Dedifferentiated amniotic fluid mesenchymal stem cell (primary cell): Measurements from ENCODE around the gene TIMP1.
"Not testable (repeated sequence)": the region's sequence is repeated elsewhere in the genome, so short reads cannot be mapped to it uniquely, and the experiment has no call there.

Experiments used
- DNase-seq: peaks from one replicate; pipeline ENCODE4 v3.0.0-alpha.2; 2016; ENCODE audit errors: extremely low spot score

The TIMP1 gene

DNA sequence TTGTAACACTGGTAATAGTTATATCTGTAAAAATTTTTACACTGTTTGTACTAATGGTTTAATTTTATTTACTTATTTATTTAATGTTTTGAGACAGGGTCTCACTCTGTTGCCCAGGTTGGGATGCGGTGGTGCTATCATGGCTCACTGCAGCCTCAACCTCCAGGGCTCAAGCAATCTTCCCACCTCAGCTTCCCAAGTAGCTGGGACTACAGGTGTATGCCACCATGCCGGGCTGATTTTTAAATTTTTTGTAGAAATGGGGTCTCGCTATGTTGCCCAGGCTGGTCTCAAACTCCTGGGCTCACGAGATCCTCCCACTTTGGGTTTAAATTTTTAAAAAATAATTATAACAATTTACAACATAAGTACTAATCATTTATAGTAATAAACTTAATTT is 20.9 kb downstream of the TIMP1 start:
- DNase-seq, result not testable (repeated sequence)

DNA sequence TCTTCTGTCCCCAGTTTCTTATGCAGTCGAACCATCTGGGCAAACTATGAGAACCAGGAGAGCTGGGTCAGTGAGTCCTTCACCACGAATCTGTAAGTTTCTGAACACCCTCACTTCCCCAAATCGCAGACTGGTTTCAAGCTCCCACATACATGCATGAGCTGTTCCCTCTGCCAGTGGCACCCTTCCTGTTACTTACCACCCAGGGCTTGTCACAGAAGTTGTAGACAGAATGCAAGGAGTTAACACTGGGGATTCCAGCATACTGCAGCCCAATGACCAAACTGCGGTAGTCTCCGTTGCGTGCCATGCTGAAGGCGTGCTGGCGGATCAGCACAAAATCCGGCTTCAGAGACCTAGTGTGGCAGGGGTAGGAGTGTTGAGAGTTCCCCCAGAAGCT is 22.8 kb downstream of the TIMP1 start:
- no peak for DNase-seq

DNA sequence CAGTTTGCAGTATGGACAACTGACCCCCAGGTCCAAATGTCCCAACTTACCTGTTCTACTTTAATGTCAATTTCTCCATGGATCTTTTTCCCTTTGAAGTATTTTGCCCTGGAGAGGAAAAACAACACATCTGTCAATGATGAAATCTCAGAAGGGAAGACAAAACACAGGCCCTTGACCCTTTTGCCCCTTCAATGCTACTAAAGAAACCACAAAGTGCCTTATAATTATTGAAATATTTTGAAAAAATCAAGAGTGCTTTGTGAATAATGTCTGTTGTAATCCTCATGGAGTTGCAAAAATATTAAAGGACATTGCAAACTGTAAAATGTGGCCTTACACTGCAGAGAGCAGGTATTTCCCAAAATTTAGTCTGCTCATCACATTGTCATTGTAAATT is 24.9 kb downstream of the TIMP1 start:
- no peak for DNase-seq

DNA sequence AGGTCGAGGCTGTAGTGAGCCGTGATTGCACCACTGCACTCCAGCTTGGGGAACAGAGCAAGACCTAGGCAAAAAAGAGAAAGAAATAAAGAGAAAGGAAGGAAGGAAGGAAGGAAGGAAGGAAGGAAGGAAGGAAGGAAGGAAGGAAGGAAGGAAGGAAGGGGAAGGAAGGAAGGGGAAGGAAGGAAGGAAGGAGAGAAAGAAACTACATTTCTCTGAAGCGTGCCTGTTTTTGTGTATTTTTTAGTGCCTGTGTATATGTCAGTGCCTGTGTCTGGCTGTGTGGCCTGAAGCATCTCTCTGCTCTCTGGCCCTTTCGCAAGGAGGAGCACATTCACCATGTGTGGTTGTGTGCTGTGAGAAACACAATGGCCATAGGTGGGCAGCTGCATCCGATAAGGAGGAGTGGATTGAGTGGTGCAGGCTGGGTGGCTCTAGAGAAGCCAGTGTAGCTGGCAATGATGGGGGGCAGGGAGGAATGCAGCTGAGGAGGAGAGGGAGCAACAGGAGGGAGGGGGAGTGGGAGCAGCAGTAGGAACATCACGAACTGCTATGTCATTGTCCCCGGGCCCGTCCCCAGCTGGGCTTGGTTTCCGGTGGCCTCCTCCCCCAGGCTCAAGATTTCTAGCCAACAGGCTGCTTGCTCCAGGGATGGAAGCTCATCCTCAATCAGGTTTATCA is 26.0 kb downstream of the TIMP1 start:
- no peak for DNase-seq

DNA sequence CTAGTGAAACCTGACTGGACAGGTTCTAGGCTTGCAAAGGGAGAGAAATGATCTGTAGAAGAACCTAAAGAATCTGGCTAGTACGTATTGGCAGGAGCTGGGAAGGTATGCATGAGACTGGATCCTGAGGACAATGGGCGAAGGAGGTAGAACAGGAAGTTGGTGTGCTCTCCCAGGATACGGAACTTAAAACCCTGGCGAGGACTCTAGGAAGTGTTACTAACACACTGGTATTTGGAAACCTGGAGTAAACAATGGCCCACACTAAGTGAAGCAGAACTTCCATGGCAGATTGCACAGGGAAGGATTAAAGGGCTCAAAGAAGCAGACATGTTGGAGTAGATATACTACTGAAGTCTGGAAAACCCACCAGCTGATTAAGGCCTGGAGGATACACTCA is 28.3 kb downstream of the TIMP1 start:
- DNase-seq, result no peak

- DNase-seq, result no peak
Observed at GRCh38 chrX:47611489-47611888, 29.3 kb downstream of the TIMP1 start.

- no peak for DNase-seq
Observed at GRCh38 chrX:47611926-47612325, 29.7 kb downstream of the TIMP1 start.

DNA sequence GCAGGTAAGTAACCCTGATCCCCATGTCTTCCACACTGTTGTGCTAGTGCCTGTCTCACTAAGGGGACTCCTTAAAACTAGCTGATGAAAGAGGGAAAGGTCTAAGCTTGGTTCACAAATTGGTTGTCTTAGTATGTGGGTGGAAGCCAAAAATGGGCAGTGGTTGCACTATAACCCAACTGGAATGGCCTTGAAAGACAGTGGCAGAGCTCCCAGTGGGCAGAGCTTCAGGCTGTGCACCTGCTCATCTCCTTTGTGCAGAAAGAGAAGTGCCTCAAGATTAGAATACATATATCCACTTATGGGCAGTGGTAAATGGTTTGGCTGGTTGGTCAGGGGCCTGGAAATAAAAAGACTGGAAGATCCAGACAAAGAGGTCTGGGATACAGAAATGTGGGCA is 30.2 kb downstream of the TIMP1 start:
- DNase-seq, result no peak

GRCh38 chrX:47613082-47613481 is 30.8 kb downstream of the TIMP1 start:
- DNase-seq, result no peak

GRCh38 chrX:47614618-47615017 is 32.4 kb downstream of the TIMP1 start:
- no peak for DNase-seq

DNA sequence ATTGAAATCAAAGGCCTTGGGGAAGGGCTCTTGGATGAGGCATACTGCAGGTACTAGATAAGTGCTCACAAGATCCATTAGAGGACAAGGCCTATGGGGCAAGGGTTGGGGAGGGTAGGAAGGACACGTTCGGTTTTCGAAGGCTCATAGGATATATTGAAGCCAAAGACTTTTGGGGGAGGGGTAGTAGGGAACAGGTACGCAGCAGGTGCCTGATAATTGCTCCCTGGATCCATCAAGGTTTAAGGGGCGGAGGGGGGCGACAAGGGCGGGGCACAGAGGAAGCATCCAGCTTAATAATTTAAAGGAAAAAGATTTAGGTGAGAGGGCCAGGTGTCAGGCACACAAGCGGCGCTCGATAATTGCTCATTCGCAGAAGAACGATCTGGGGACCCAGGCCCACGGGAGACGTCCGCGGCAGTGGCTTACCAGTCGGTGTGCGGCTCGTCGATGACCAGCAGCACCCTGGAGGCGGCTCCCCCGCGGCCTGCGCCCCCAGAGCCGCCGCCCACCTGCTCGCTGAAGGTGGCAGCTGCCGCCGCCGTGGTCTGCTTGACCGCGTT is 36.8 kb downstream of the TIMP1 start:
- DNase-seq, result no peak

- DNase-seq, result no peak
Observed at GRCh38 chrX:47619486-47620302, 37.5 kb downstream of the TIMP1 start, which contains the start of gene SYN1. Gene SYN1, minus strand, starts transcription at chrX:47619857. Its CDS starts 129 bp downstream, at chrX:47619728.

- DNase-seq, result no peak
Observed at GRCh38 chrX:47620303-47620685, 38.1 kb downstream of the TIMP1 start.

GRCh38 chrX:47621851-47622250 is 39.6 kb downstream of the TIMP1 start:
- no peak for DNase-seq

- peak; percentile 31 for DNase-seq
Observed at GRCh38 chrX:47623540-47624027, 41.3 kb downstream of the TIMP1 start.

GRCh38 chrX:47625365-47625764 is 43.1 kb downstream of the TIMP1 start:
- DNase-seq, result no peak

GRCh38 chrX:47628982-47629381 is 46.7 kb downstream of the TIMP1 start:
- DNase-seq, result no peak

DNA sequence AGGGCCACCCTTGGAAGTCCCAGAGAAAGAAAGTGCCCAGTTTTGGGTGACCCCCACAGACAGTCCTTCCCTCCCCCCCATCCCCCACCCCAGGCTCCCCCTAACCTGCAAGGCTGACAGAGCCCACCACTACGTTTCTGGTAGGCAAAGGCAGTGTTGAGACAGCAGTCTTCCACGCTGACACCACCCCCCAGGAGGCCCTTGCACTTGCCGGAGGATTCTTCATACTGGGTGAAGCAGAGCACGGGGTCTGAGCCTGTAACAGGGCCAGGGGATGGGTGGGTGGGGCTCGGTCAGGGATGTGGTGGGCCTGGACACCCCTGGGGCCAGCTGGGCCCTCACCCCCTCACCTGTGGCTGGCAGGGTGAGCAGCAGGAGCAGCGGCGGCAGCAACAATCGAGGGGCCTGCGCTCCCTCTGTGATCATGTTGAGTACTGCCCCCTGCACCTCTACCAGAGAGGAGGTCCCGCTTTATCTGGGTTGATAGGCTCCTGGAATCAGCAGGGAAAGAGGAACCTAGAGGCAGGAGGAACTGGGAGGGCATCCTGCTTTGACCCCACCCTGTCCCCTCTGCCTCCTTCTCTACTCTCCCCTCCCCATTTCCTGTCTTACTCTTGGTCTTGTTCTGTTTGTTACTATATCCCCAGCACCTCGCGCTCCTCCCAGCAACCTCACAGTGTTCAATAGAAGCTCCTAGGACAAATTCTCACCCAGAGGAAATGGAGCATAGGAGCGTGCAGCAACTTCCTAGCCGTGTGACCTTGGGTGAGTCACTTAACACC is 47.4 kb downstream of the TIMP1 start, which contains the start of gene CFP:
CFP (minus strand) TSS at position 512 of the 782 bp plus-strand sequence; CDS start at position 426, 86 bp downstream.
- DNase-seq, result no peak

DNA sequence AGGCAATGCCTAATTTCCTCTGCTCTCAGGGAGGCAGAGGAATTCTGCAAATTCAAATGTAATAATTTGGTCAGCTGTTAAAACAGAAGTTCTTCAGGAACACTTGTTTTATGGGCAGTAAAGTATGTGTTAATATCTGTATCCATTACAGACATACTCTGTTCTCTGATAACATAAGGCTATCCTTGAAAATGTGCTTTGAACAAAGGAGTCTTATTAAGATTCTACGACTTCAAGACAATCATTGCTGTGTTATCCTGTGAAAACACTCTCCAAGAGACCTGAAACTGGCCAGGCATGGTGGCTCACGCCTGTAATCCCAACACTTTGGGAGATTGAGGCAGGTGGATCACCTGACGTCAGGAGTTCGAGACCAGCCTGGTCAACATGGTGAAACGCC is 49.4 kb downstream of the TIMP1 start:
- DNase-seq, result no peak

DNA sequence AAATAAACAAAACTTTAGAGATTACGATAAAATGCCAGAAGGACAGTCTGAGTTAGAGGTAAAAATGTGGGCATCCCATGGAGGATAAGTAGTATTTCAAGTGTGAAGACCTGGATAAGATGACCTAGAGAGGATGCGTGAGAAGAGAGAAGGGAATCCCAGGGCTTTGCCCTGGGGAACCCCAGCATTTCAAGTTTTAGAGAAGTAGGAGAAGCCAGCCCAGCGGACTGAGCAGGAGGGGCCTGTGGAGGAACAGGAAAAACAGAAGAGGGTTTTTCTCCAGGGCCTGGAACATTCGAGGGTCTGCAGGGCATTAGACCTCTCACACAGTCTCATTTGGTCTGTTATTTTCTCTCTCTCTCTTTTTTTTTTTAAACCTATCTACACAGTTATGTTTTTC is 50.4 kb downstream of the TIMP1 start:
- no peak for DNase-seq

DNA sequence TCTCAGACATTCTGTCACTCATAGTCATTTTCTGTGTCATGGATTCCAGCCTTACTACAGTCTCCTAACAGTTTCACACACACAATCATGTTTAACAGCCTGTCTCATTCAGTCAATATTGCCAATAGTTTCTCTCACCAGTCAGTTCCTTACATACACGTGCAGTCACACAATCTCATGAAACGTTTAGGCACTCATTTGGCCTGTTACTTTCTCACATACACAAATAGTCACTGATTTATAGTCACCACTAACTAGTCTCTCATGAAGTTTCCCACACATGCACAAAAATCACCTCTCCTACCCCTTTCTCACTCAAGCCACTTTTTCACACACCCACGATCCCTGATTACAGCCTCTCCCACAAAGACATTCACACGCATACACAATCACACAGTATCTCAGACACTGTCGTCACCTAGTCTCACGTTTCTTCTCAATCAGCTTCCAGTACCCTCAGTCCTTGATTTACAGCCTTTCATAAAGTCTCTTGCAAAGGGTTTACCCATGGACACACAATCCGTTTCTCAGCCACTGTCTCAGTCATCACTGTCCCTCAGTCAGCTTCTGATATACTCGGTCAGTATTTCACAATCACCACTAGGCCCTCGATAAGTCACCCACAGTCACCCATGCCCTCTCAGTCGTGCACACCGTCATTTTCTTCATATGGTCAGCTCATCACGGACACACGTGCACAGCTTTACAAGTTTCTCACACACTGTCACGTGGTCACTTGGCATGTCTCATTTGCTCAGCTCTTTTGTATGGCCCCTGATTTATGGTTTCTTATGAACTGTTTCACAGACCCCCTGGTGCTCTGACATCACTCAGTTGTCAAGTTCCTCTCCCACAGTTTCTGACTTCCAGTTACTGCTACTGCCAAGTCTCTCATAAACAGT is 51.7 kb downstream of the TIMP1 start:
- no peak for DNase-seq
